ENCODE measurements around the gene CLCN1.
A peak's percentile ranks its signal among the peaks of the same experiment; 100 is the strongest.

CLCN1 gene

DNA sequence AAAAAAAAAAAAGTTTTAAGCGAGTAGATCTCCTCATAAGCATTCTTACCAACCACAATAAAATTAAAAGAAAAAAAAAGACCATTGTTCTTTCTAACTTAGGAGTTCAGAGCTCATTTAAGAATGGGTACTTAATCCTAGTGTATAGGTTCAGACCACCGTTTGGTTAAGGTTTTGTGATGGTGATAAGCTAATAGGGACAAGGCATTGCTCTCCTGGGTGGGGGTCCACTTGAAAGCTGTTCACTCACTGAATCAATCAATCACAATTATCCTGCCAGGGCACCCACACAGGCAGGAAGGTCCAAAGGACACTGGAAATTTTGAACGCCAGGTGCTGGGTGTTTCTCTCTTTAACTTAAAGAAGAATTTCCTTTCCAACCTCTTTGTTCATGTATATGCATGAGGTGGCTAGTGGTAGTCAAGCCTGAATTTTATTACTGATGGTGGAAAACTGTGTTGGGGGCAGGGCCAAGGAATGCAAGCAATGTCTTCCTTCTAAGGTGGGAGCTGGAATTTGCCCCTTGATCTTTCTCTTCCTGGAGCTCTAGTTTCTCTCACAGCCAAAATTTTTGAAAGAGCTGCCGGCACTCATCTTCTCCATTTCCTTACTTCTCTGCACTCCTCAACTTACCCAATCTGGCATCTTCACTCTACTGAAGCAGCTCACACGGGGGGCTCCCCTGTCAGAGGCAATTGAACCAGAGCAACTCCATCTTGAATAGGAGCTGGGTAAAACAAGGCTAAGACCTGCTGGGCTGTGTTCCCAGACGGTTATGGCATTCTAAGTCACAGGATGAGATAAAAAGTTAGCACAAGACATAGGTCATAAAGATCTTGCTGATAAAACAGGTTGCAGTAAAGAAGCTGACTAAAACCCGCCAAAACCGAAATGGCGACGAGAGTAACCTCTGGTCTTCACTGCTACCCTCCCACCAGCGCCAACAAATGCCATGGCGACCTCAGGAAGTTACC is 54.1 kb downstream of the CLCN1 start:
- DNase-seq, result no peak

DNA sequence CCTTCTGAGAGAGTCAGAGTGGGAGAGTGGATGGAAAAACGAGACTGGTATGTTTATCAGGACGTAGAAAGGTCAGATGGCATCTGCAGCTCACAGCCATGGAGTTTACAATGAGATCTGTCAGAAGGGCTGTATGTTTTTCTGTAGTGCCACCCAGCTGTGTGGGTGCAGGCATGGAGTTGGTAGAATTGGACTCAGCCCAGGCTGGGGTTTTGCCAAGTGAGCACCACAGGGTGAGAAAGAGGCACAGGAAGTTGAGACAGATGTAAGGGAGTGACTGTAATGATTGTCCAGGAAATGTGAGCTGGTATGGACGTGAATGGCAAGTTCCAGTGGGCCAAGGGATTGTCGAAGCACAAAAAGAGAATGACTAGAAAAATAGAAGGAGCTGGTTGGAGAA is 56.2 kb downstream of the CLCN1 start:
- DNase-seq, result no peak

DNA sequence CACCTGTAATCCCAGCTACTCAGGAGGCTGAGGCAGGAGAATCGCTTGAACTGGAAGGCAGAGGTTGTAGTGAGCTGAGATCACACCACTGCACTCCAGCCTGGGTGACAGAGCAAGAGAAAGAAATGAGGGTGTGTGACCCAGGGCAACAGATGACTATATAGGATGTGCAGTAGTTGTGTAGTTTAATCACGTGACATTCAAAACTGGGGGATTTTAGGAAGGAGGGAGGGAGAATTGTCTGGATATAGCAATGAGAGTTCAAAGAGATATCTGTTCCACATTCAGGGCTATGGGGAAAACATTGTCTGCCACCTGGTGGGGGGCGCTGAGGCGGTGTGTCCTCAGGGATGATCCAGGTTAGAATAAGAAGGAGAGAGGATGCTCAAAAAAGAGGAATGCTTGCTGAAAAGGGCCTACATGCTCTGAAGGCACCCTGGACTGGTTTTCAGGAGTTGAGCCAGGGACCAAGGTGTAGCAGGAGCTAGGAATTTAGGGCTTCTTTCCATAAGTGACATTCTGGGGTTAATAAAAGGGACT is 57.4 kb downstream of the CLCN1 start:
- DNase-seq, result no peak

DNA sequence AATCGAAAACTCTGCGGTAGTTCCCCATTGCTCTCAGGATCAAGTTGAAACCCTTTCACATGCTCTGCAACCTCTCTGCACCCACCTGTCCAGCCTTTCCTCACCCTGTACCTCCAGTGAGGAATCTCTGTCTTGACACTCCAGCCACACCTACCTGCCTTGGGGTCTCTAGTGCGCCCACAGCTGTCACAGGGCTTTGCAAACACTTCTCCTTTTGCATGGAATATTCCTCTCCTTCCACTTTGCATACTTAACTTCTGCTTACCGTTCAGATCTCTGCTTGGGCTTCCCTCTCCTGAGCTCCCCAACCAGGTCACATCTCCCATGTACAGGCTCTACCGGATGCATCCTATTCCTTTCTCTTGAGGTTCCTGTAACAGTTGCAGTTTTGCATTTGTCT is 58.6 kb downstream of the CLCN1 start:
- no peak for DNase-seq

DNA sequence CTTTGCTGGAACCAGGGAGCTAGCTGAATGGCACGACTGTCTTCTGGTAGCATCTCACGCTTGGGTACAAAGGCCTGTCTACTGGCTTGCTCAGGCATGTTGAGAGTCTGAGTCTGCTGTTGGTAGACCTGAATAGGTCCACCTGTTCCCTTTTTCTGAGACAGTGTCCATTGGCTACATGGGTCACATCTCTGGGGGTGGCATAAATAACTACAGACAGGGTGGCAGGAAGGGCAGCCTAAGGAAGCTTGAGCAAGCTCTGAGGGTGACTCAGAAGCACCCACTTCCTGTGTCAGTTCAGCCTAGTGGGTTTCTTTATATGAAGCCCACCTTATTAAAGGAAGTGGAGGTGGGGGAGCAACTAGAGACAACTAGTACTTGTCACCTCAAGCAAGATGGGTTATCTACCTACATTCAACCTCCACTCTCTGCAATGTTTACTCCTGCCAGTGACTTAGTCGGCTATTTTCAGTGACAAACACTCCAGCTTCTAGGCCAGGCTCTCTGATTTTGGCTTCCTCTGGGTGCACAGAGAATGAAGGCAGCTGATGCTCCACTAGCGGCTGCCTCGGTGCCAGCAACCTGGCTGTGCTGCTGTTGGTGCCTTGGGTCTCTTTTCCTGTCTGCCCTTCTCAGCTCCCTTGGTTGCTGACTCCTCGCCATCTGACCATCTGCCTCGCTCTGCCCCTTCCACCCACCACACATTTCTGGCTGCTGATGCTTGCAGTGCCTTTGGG is 59.6 kb downstream of the CLCN1 start:
- no peak for DNase-seq

DNA sequence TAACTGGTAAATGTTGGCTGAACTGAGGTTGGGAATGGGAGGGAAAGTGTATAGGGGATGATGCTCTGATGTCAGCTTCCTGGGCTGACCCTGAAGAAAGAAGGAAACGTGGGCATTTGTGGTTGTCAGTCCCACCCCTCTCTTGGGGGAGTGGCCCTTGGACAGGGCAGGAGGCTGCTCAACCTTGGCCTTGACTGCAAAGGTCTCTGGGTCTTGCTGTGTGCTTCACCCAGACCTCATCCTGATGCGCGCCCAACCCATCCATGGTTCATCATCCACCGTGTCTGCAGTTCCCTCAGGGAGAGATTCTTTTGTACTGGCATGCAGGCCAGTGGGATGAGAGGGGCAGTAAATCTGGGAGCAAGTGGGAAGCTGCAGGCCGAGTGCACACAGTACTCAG is 60.5 kb downstream of the CLCN1 start:
- no peak for DNase-seq

DNA sequence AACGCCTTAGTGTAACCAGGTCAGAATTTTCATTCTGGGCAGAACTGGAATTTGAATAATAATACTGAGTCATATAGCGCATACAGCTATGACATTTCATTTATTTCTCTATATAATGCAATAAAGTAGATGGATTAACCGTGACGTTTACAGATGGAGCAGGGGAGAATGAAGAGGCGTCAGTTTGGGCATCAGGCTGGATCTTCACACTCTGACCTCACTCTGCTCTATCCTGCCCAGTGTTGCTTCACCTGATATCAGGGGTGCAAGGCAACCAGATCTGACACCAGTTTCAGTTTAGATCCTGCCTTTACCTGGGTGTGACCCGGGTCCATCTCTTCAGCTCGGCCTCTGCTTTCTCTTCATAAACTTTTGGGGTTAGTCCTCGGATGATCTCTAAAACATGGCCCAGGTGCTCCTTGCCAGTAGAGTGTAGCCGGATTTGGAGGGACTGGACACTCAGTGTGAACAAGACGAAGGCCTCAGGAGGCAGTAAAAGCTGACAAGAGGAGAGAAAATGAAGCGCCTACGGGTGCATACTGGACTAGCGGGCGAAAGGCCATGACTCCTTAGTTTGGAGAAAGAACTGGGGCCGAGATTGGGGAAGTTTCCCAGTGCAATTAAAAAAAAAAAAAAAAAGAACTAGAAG is 63.8 kb downstream of the CLCN1 start:
- DNase-seq, result no peak

DNA sequence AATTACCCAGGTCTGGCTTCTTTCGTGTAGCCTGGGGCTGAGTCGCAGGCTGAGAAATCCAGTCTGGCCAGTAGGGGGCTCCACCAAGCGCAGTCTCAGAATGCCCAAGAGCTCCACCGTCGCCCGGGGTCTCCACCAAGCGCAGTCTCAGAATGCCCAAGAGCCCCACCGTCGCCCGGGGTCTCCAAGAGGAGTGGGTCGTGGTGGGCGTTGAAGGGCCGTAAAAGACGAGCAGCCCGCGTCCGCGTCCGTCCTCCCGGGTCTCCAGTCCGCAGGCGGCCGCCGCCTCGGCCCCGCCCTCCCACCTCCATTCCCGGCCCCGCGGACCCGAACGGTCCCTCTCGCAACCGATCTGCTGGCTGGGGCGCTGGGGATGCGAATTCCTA is 64.3 kb downstream of the CLCN1 start:
- peak; percentile 95 for DNase-seq

DNA sequence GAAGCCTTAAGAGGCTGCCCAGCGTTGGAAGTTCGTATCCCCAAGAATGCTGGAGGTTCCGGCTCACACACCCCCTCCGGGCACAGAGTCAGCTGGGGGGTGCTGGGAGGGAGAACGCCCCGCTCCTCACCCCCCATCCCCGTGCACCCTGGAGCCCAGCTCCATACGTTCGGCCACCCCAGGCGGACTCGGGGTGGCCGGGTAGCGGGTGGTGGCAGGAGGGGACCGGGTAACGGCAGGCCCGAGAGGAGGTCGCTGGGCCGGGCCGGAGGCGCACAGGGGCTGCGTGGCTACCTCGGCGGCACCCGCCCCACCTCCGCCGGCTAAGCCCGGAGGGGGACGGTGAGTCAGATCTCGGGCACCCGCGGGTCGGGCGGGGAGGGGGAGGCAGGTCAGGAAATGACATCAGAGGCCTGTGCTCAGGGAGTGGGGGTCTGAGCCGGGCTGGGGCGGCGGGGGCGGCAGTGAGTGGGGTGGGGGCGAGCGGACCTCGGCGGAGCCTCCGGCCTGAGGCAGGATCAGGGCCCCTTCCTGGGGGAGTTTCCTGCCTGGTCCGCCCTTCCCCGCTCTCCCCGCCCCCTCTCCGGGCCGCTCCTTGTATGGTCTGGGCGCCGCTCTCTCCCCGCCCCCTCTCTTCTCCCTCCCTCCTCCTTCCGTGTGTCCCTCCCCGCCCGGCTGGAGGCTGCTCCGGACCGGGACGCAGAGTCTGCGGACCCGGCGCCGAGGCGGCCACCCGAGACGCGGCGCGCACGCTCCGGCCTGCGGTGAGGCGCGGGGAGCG is 64.9 kb downstream of the CLCN1 start, which contains the start of gene ZYX:
Gene ZYX, plus strand, starts transcription at position 700 of the 781 bp plus-strand sequence. CDS start 227 bp downstream, outside the sequence.
- peak; percentile 89 for DNase-seq

DNA sequence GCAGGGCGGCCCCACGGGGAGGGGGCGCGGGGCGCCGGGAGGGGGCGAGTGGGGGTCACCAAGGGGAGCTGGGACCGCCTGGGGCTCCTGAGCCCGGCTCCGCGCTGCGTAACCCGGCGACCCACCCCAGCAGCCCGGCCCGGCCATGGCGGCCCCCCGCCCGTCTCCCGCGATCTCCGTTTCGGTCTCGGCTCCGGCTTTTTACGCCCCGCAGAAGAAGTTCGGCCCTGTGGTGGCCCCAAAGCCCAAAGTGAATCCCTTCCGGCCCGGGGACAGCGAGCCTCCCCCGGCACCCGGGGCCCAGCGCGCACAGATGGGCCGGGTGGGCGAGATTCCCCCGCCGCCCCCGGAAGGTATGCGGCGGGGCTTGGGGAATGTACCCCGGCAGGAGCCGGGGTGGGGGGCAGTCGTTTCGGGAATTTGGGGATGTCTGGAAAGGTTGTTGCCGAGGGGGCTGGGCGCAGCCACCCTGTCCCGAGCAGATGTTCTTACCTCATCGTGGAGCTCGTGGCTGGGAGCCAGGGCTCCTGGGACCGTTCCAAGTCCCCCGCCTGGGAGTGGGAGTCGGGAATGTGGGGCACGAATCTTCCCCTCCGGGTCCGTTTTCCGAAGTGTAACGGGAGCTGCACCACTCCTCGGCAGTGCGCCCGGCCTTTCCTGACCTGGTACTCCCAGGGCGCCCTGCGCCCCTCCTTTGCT is 65.7 kb downstream of the CLCN1 start:
- DNase-seq, result peak; percentile 68

DNA sequence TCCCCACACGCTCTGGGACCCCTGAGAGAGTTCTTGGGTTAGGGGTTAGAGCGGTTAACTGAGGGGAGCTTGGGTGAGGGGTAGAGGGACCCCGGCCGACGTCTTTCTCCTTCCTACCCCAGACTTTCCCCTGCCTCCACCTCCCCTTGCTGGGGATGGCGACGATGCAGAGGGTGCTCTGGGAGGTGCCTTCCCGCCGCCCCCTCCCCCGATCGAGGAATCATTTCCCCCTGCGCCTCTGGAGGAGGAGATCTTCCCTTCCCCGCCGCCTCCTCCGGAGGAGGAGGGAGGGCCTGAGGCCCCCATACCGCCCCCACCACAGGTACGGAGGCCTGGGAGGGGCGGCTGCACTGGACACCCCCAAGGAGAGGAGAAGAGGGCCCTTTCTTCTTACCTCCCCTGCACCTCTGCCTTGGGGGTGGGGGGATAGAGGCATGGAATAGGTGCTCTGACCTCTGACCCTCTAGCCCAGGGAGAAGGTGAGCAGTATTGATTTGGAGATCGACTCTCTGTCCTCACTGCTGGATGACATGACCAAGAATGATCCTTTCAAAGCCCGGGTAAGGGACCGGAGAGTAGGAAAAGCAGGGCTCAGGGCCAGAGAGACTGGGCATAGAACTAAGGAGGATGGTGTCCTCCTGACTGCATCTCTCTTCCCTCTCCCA is 66.3 kb downstream of the CLCN1 start:
- DNase-seq, result no peak

DNA sequence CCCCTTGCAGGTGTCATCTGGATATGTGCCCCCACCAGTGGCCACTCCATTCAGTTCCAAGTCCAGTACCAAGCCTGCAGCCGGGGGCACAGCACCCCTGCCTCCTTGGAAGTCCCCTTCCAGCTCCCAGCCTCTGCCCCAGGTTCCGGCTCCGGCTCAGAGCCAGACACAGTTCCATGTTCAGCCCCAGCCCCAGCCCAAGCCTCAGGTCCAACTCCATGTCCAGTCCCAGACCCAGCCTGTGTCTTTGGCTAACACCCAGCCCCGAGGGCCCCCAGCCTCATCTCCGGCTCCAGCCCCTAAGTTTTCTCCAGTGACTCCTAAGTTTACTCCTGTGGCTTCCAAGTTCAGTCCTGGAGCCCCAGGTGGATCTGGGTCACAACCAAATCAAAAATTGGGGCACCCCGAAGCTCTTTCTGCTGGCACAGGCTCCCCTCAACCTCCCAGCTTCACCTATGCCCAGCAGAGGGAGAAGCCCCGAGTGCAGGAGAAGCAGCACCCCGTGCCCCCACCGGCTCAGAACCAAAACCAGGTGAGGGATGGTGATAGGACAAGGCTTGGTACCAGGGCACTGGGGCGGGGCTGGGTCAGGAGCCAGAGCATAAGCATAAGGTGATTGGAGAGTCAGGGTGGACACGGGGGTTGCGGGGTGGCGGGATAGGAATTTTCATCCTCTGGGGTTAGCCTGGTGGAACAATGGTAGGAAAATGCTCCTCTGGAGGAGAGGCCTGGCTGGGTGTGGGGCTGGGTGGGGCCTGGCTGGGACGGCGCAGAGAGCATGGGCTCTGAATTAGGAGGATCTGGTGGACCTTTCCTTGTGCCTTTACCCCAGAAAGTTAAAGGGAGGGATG is 67.1 kb downstream of the CLCN1 start:
- DNase-seq, result no peak

DNA sequence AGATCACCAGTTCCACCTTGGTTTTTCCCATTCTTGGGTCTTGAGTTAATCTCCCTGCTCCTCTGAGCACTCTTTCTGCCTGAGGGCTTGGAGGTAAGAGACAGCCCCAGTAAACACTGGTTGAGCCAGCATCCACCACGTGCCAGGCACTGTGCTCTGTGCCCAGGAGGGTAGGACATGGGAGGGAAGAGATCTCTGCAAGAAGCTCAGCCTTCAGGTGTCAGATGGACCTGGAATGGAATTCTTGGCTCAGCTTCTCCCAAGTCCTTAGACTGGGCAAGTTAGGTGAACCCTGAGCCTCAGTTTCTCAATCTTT is 67.7 kb downstream of the CLCN1 start:
- no peak for DNase-seq

DNA sequence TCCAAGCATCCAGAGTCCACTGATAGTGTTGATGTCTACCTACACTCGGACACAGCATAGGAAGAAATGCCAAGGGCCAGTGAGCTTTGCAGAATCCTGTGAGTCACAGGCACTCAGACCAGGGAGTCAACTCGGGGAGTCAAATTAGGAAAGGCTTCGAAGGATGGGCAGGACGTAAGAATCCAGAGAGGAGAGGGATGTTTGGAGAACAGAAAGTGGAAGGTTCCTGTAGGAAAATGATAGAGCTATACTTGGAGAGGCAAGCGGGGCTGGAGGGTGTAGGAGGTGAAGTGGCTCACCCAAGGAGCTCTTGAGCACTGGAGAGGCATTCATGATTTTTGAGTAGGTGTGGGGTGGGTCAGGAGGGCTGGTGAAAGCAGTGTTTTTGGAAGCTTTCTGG is 68.2 kb downstream of the CLCN1 start:
- no peak for DNase-seq

DNA sequence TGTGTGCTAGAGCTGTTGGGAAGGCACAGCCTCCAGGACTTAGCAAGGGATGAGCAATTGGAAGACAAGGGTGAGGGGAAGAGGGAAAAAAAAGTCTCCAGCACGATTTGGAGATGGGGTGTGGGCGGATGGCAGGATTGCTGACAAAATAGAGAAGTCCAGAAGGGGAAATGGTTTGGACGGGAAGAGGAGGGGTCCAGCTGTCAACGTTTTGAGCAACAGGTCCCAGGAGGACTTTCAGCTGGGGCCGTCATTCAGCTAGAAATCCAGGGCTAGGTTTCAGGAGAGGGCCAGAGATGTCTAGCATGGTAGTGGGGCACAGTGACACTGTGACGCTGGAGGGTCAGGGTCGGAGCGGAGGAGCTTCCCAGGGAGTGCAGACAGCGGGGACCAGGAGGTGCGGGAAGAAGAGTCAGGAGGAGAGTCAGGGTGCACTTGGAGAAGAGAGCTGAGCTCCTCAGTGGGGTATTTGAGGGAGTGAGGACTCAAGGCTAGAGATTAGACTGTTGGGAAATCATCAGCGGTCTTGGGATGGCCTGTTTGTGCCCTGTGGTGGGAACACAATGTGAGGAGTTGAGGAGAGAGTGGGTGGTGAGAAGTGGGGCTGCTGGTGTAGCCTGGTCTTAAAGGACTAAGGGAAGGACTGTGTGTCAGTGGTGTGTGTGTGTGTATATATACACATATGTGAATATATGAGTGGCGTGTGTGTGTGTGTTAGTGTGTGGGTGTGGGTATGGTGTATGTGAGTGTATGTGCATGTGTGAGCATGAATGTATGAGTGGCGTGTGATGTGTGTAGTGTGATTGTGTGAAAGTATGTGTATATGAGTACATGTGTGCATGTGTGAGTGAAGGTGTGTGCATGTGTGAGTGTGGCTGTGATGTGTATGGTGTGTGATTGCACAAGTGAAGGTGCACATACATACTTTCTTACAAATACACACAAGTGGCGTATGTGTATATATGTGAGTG is 69.0 kb downstream of the CLCN1 start:
- no peak for DNase-seq

DNA sequence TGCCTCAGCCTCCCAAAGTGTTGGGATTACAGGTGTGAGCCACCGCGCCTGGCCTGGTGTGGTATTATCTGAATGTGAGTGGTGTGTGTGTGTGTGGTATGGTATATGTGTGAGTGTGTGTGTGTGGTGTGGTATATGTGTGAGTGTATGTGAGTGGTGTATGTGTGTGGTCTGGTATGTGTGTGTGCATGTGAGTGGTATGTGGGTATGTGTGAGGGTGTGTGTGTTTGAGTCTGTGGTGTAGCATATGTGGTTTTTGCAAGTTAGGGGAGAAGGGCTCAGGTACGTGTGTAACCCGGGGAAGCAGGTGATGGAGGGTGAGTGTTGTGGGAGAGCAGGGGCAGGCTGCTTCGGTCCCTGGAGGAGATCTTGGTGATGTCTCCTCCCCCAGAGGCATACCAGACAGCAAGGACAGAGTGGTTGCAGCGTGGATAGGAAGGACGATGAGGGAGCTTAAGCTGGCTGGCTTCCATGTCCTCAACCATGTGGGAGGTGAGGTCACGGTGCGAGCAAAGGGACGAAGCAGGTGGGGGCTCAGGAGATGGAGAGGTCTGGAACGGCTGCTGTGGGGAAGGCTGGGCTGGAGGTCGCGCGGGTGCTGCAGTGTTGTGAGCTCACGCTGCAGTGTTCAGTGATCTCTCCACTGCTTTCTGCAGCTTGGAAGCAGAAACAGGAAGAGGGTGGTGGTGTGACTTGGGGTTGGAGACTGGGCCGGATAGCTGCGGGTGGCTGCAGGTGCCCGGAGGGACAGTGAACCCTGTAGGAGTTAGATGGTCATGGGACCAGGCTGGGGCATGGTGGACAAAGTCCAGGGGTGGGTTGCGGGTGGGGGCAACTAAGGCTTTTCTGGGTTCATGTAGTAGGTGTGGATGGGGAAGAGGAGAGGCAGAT is 70.2 kb downstream of the CLCN1 start:
- DNase-seq, result no peak

DNA sequence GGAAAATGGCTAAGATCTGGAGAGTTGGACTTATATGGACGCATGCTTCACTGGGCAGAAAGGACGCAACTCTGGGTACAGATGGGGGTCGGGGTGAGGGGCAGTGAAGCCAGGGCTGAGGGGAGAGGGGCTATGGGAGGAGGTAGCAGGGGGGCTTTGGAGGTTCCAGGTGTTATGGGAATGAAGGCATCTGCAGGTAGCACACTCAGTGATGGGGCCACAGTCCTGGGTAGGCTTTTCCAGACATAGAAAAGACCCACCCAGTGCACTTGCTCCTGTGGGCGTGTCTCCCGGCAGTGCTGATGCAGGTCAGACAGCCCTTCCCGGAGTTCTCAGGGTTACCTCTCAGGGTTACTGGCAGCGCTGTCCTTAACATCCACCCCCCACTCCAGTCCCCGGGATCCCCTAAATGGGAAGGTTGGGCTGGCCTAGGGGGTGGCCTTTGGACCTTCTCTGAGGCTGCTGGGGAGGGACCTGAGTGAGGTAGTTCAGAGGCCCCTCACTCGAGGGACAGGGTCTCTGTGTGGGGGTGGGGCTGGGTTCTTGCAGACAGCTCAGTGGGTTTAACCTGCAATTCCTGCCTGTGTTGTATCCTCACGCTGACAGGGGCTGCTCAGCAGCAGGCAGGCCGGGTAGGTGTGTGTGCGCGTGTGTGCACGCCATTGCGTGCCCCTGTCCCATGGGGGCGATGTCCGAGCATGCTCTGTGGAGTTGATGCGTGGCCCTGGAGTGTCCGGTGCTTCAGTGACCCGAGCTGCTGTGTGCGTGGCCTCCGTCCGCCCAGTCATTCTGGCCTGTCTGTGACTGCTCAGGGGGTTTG is 71.5 kb downstream of the CLCN1 start:
- no peak for DNase-seq

All from activated CD8-positive, alpha-beta memory T cell treated with anti-CD3 and anti-CD28 coated beads, Interleukin-2, amount 50 U/mL, for 48 hours (primary cell).